ENCODE results near the gene EDN1. TPM values are rescaled to one million over a fixed set of nuclear protein-coding genes. Genes with fewer than 3 reads are reported as not detected.

EDN1 gene
- total and polyA plus RNA-seq, 2 of the 13 experiments (the other 11 are each of a cell fraction or from before 2014, with no cell fraction given) = 0.15 to 1.2 TPM

- no TSS peak for BruUV-seq (replicated peaks)
- Histone ChIP-seq H2AFZ (ENCODE audit: low read length) (no peak overlapping the region), H3K4me3 (replicated peaks in 1 of 3; ENCODE audit: insufficient read depth in 1 of 3, low read depth in 2 of 3, low read length in 3 of 3) (no peak overlapping the region), H4K20me1 (ENCODE audit: insufficient read depth, low read length) (no peaks in the 10 kb centered on the region), H3K9me3 (ENCODE audit: low read length) (no peaks in the 10 kb centered on the region), H3K79me2 (ENCODE audit: insufficient read depth, low read length) (no peaks in the 10 kb centered on the region), H3K4me1 (ENCODE audit: insufficient read depth, low read length) (peaks cover 21% of the 10 kb centered on the region), H3K36me3 (replicated peaks in 1 of 2; ENCODE audit: control insufficient read depth in 1 of 2, insufficient read depth in 2 of 2, low read length in 2 of 2) (no peaks in the 10 kb centered on the region), H3K4me2 (ENCODE audit: low read depth, low read length) (no peak overlapping the region), H3K9ac (ENCODE audit: insufficient read depth, low read depth, low read length) (no peak overlapping the region), H3K27ac (ENCODE audit: extremely low read length, insufficient read depth, low read length) (no peak overlapping the region), H3K27me3 (ENCODE audit: control insufficient read depth in 1 of 2, insufficient read depth in 2 of 2, low read length in 2 of 2) (no peaks in the 10 kb centered on the region)
- WGBS (ENCODE audit: low lambda C conversion rate) = 88% methylated on average over 3 of the region's 3 CpGs
- ATAC-seq = peak; percentile 38; the same call in 2 of the 3 replicates
- in situ Hi-C loops (cut with HindIII; ENCODE audit: extremely low pct_ligation_motif_present, low pct_unique_long_range_greater_than_20kb) = loop anchor here (5.0 kb wide), 1 partner anchor 181 kb away; no protein-coding TSS in a partner anchor
- CTCF ChIA-PET (ENCODE audit: low intra/inter-chr PET ratio, low total read pairs) = no interaction called here
- intact Hi-C loops (cut with micrococcal nuclease; ENCODE audit: unreplicated experiment) = no loop called here
- FAIRE-seq = no peak
- POLR2A ChIA-PET = no interaction called here
- no peak for DNase-seq (ENCODE audit: low spot score)
- no peak for TF ChIP-seq ZNF75D (CRISPR knock-in tag; IDR thresholded peaks at IDR 0.05; ENCODE audit: borderline replicate concordance)
- no peak for TF ChIP-seq HOMEZ (CRISPR knock-in tag; IDR thresholded peaks at IDR 0.05; ENCODE audit: low read depth)
- no peak for TF ChIP-seq ZBTB38 (CRISPR knock-in tag; IDR thresholded peaks at IDR 0.05)
- TF ChIP-seq ZNF850 (CRISPR knock-in tag; conservative IDR thresholded peaks at IDR 0.05) = no peak
- no peak for TF ChIP-seq ZNF687 (CRISPR knock-in tag; IDR thresholded peaks at IDR 0.05)
- no peak for TF ChIP-seq POLR2AphosphoS2 (IDR thresholded peaks at IDR 0.05; ENCODE audit: low read depth, low read length)
- no peak for TF ChIP-seq IRF9 (CRISPR knock-in tag; IDR thresholded peaks at IDR 0.05; ENCODE audit: borderline replicate concordance)
- no peak for TF ChIP-seq NFE2L2 (IDR thresholded peaks at IDR 0.05; ENCODE audit: low read length)
- no peak for TF ChIP-seq ZBTB4 (CRISPR knock-in tag; IDR thresholded peaks at IDR 0.05; ENCODE audit: borderline replicate concordance)
- TF ChIP-seq ELF1 (CRISPR knock-in tag; IDR thresholded peaks at IDR 0.05) = no peak
- TF ChIP-seq FLYWCH1 (CRISPR knock-in tag; IDR thresholded peaks at IDR 0.05) = no peak
- no peak for TF ChIP-seq ZNF234 (CRISPR knock-in tag; conservative IDR thresholded peaks at IDR 0.05)
- no peak for TF ChIP-seq ELK4 (CRISPR knock-in tag; IDR thresholded peaks at IDR 0.05; ENCODE audit: borderline replicate concordance)
- TF ChIP-seq RXRB (CRISPR knock-in tag; IDR thresholded peaks at IDR 0.05; ENCODE audit: borderline replicate concordance) = no peak
Measured at GRCh38 chr6:12301018-12301417, 10.9 kb downstream of the EDN1 start.
